Activated naive CD4-positive, alpha-beta T cell treated with anti-CD3 and anti-CD28 coated beads for 36 hours (primary cell): ENCODE results near the gene PPA2. TPM values are rescaled to one million over a fixed set of nuclear protein-coding genes. Genes with fewer than 3 reads are reported as not detected.
A peak's percentile ranks its signal among the peaks of the same experiment; 100 is the strongest.
"Not testable (repeated sequence)": the region's sequence is repeated elsewhere in the genome, so short reads cannot be mapped to it uniquely, and the experiment has no call there.

ENCODE experiments used
- CTCF ChIA-PET: fragments of 350-600 bp; sonication (Branson Sonifier 250); formaldehyde crosslinking; loops from one replicate; lab custom pipeline; 2021; ENCODE audit warnings: antibody characterized with exemption; lab: Charles Lee
- DNase-seq: peaks from one replicate; pipeline ENCODE4 v3.0.0-alpha.2; 2020
- H3K27ac Mint-ChIP-seq: one replicate; pipeline ENCODE4 v1.8.0; 2021; ENCODE audit warnings: mild to moderate bottlenecking, mixed read lengths
- H3K27me3 Mint-ChIP-seq: one replicate; pipeline ENCODE4 v1.8.0; 2021; ENCODE audit warnings: low read depth, mixed read lengths
- H3K36me3 Mint-ChIP-seq: one replicate; pipeline ENCODE4 v1.8.0; 2021; ENCODE audit warnings: low read depth, mixed read lengths
- H3K4me1 Mint-ChIP-seq: one replicate; pipeline ENCODE4 v1.8.0; 2021; ENCODE audit warnings: low read depth, mixed read lengths
- H3K4me3 Mint-ChIP-seq: one replicate; pipeline ENCODE4 v1.8.0; 2021; ENCODE audit warnings: mild to moderate bottlenecking, moderate library complexity, mixed read lengths
- H3K9me3 Mint-ChIP-seq: one replicate; pipeline ENCODE4 v1.8.0; 2021; ENCODE audit warnings: mixed read lengths
- intact Hi-C: fragments of 100-400 bp; cut with micrococcal nuclease; formaldehyde crosslinking; loops from one replicate; pipeline ENCODE4 v1.15.1; 2023
- total RNA-seq, 2 experiments: library from RNA; stranded (reverse); gene quantifications; one replicate each; pipeline ENCODE4 v1.2.3, GENCODE V29; 2021

PPA2 gene
- total RNA-seq, 2 experiments from 2014 or later: 117 to 119 TPM

DNA sequence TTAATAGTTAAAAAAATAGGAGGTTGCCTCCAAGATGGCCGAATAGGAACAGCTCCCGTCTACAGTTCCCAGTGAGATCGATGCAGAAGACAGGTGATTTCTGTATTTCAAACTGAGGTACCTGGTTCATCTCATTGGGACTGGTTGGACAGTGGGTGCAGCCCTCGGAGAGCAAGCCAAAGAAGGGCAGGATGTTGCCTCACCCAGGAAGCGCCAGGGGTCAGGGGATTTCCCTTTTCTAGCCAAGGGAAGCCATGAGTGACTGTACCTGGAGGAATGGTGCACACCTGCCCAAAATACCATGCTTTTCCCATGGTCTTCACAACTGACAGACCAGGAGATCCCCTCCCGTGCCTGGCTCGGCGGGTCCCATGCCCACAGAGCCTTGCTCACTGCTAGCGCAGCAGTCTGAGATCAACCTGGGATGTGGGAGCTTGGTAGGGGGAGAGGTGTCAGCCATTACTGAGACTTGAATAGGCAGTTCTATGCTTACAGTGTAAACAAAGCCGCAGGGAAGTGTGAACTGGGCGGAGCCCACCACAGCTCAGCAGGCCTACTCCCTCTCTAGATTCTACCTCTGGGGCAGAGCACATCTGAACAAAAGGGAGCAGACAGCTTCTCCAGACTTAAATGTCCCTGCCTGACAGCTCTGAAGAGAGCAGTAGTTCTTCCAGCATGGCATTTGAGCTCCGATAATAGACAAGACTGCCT is 47.5 kb downstream of the PPA2 start:
- DNase-seq: peak; percentile 15
- H3K9me3 Mint-ChIP-seq: peaks cover 7% of the 10 kb centered on the region
- peaks cover 5% of the 10 kb centered on the region for H3K4me1 Mint-ChIP-seq
- H3K27me3 Mint-ChIP-seq: no peaks in the 10 kb centered on the region
- H3K27ac Mint-ChIP-seq: no peak overlapping the region
- CTCF ChIA-PET: no interaction called here
- peaks cover 67% of the 10 kb centered on the region for H3K36me3 Mint-ChIP-seq
- intact Hi-C loops: no loop called here
- no peak overlapping the region for H3K4me3 Mint-ChIP-seq

DNA sequence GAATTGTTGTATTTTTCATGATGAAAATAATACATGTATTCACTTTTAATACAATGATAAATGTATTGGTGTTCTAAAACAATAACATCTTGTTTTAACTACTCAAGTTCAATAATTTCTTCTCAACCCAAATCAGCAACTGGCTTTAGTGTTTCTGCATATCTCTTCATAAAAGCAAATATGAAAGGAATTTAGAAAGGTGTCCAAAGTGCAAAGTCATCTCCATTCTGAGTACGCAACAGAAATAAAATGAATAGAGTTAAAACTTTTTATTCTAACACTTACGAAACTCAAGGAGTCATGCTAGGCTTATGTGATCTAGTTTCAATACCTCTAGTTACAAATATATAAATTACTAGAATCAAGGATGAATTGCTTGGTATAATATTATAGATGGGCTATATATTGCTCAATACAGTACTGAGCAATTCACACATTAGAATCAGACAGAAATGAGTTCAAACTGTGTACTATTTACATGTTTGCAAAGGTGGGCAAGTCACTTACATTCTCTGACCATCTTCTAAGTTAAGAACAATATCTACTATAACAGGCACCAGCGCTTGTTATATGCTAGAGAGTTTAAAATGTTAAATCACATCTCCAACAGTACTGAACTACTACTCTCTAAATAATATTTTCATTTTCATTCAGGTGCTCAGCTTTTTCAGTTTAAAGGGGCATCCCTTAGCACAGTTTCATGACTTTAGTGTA is 51.5 kb downstream of the PPA2 start:
- H3K36me3 Mint-ChIP-seq: peaks cover 58% of the 10 kb centered on the region

DNA sequence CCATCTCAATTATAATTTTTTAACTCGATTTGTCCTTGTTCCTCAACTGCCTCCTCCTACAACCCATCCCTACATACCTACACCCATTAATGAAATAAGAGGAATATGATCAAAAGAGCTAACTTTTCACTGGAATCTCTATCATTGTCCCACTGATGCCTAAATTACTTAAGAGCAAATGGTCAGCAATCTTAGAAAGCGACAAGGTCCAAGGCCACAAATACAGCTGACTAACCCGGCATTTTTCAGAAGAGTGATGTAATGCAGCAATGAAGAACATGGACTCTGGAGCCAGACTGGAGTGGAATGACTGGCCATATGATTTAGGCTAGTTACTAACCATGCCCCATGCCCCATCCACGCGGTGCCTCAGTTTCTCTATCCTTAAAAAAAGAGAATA is 56.2 kb downstream of the PPA2 start:
- no peak for DNase-seq
- Mint-ChIP-seq H3K27ac (no peak overlapping the region), H3K36me3 (peaks cover 37% of the 10 kb centered on the region), H3K9me3 (peaks cover under 1% of the 10 kb centered on the region), H3K4me3 (no peak overlapping the region), H3K4me1 (peaks cover 4% of the 10 kb centered on the region), H3K27me3 (no peaks in the 10 kb centered on the region)
- intact Hi-C loops: no loop called here
- CTCF ChIA-PET: no interaction called here

More for the DNA sequence above, 51.5 kb downstream of the PPA2 start:
- Mint-ChIP-seq H3K27ac (no peak overlapping the region), H3K4me3 (no peak overlapping the region), H3K9me3 (peaks cover 4% of the 10 kb centered on the region), H3K27me3 (no peaks in the 10 kb centered on the region), H3K4me1 (peaks cover 9% of the 10 kb centered on the region)
- intact Hi-C loops: no loop called here
- CTCF ChIA-PET: no interaction called here
- no peak for DNase-seq

DNA sequence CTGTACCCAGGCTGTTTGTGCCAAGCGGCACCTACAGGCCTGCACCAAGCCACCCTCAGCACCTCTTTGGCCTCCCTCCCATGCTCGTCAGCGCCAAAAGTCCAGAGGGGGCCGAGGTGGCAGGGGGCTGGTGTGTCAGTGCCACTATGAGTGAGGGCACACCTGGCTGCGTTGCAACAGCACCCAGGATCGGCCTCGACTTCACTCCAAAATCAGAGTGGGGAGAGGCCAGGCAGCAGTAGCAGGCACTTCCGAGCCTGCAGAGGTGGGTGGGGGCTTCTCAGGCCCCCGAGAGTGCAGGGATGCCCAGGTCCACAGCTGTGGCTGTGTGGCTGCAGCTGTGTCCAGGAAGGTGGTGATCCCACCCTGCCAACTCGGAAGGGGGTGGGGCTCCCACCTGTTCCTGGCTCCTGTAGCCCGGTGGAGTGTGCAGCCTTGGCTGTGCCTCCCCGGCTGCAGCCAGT is 58.5 kb downstream of the PPA2 start:
- H3K27ac Mint-ChIP-seq: no peak overlapping the region
- peaks cover under 1% of the 10 kb centered on the region for H3K4me1 Mint-ChIP-seq
- intact Hi-C loops: no loop called here
- no peak overlapping the region for H3K4me3 Mint-ChIP-seq
- CTCF ChIA-PET: no interaction called here
- no peak for DNase-seq
- H3K36me3 Mint-ChIP-seq: peaks cover 52% of the 10 kb centered on the region
- H3K9me3 Mint-ChIP-seq: peaks cover 11% of the 10 kb centered on the region
- no peaks in the 10 kb centered on the region for H3K27me3 Mint-ChIP-seq

- H3K27me3 Mint-ChIP-seq: no peaks in the 10 kb centered on the region
- no peak overlapping the region for H3K4me3 Mint-ChIP-seq
- CTCF ChIA-PET: interaction anchor here (0.7 kb wide), 1 partner anchor 269 kb away, joined by 3 read pairs; no protein-coding TSS in a partner anchor
- no peak for DNase-seq
- peaks cover 14% of the 10 kb centered on the region for H3K9me3 Mint-ChIP-seq
- intact Hi-C loops: no loop called here
- no peak overlapping the region for H3K27ac Mint-ChIP-seq
- H3K36me3 Mint-ChIP-seq: peaks cover 60% of the 10 kb centered on the region
- peaks cover 3% of the 10 kb centered on the region for H3K4me1 Mint-ChIP-seq
These were observed 59.5 kb downstream of the PPA2 start for GRCh38 chr4:105414316-105414715.

DNA sequence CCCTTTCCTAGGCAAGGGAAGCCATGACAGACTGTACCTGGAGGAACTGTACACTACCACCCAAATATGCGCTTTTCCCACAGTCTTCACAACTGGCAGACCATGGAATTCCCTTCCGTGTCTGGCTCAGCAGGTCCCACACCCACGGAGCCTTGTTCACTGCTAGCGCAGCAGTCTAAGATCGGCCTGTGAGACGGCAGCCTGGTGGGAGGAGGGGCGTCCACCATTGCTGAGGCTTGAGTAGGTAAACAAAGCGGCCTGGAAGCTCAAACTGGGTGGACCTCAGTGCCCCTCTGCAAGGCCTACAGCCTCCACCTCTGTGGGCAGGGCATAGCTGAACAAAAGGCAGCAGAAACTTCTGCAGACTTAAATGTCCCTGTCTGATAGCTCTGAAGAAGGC is 64.7 kb downstream of the PPA2 start:
- H3K4me3 Mint-ChIP-seq, H3K4me1 Mint-ChIP-seq, H3K27me3 Mint-ChIP-seq, H3K27ac Mint-ChIP-seq, DNase-seq, intact Hi-C loops: not testable (repeated sequence)
- H3K36me3 Mint-ChIP-seq: peaks cover 70% of the 10 kb centered on the region
- peaks cover 15% of the 10 kb centered on the region for H3K9me3 Mint-ChIP-seq
- CTCF ChIA-PET: interaction anchor here (1.1 kb wide), 1 partner anchor 168 kb away, joined by 3 read pairs; no protein-coding TSS in a partner anchor

DNA sequence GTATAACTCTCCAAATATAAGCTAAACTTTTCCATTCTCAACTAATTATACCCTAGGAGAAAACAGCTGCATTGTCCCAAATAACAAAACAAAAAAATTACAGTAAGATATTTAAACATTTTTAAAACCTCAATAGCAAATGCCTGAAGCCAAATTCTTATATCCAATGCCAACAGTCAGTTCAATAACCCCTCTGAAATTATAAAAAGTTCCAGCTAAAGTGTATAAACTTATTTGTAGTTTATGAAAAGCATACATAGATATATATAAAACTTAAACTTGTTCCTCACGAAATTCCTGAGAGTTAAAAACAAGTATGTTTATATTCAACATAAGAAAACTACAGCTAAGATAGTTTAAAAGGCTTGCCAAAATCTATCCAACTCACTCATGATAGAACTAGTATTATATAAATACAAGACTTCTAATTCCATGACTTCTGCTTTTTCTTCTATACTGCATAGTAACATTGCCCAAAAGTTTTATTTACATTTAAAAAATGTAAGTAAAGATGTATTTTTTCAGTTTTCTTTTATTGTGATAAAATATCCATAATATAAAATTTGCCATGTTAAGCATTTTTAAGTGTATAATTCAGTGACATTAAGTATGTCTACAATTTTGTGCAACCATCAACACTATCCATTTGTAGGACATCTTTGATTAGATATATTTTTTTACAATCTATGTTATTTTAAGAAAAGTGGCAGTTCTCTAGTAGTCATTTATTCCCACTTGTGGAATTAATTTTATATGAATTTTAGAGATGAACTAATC is 72.8 kb downstream of the PPA2 start:
- Mint-ChIP-seq H3K9me3 (no peaks in the 10 kb centered on the region), H3K4me1 (peaks cover 3% of the 10 kb centered on the region), H3K27ac (no peak overlapping the region), H3K4me3 (no peak overlapping the region), H3K27me3 (no peaks in the 10 kb centered on the region), H3K36me3 (peaks cover 34% of the 10 kb centered on the region)
- intact Hi-C loops: no loop called here
- DNase-seq: no peak
- CTCF ChIA-PET: no interaction called here

GRCh38 chr4:105399532-105400161 is 74.2 kb downstream of the PPA2 start:
- peaks cover 3% of the 10 kb centered on the region for H3K4me1 Mint-ChIP-seq
- peaks cover 29% of the 10 kb centered on the region for H3K36me3 Mint-ChIP-seq
- H3K9me3 Mint-ChIP-seq: no peaks in the 10 kb centered on the region
- no peaks in the 10 kb centered on the region for H3K27me3 Mint-ChIP-seq
- H3K4me3 Mint-ChIP-seq: no peak overlapping the region
- CTCF ChIA-PET: no interaction called here
- DNase-seq: no peak
- no peak overlapping the region for H3K27ac Mint-ChIP-seq
- intact Hi-C loops: no loop called here

DNA sequence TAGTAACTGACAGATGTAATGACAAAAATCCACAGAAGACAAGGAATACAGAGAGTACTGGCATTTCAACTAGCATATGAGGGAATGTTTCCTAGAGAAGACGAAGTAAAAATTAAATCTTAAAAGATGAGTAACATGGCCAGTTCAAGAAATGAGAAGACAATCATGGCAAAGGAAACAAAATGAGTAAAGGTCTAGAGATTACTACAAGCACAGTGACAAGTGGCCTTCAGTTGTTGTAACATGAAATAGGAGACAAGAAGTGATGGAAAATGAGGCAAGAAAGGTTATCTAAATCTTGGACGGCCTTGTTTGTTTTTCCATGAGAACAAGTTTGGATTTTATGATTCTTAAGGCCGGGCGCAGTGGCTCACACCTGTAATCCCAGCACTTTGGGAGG is 81.0 kb downstream of the PPA2 start:
- H3K4me1 Mint-ChIP-seq: no peaks in the 10 kb centered on the region
- H3K4me3 Mint-ChIP-seq: no peak overlapping the region
- no peak for DNase-seq
- H3K9me3 Mint-ChIP-seq: no peaks in the 10 kb centered on the region
- intact Hi-C loops: no loop called here
- H3K27ac Mint-ChIP-seq: no peak overlapping the region
- CTCF ChIA-PET: no interaction called here
- peaks cover 33% of the 10 kb centered on the region for H3K36me3 Mint-ChIP-seq
- H3K27me3 Mint-ChIP-seq: no peaks in the 10 kb centered on the region

GRCh38 chr4:105389167-105389566 is 84.7 kb downstream of the PPA2 start:
- no peak for DNase-seq
- Mint-ChIP-seq H3K4me1 (no peaks in the 10 kb centered on the region), H3K27ac (no peak overlapping the region), H3K4me3 (no peak overlapping the region), H3K9me3 (no peaks in the 10 kb centered on the region), H3K36me3 (peaks cover 36% of the 10 kb centered on the region), H3K27me3 (no peaks in the 10 kb centered on the region)
- CTCF ChIA-PET: no interaction called here
- intact Hi-C loops: no loop called here

- Mint-ChIP-seq H3K9me3 (no peaks in the 10 kb centered on the region), H3K36me3 (peaks cover 39% of the 10 kb centered on the region), H3K4me1 (no peaks in the 10 kb centered on the region), H3K27me3 (no peaks in the 10 kb centered on the region), H3K27ac (no peak overlapping the region), H3K4me3 (no peak overlapping the region)
- intact Hi-C loops: no loop called here
- CTCF ChIA-PET: interaction anchor here (0.6 kb wide), 1 partner anchor 15 kb away, joined by 3 read pairs; no protein-coding TSS in a partner anchor
- DNase-seq: no peak
These were observed 86.4 kb downstream of the PPA2 start for GRCh38 chr4:105387466-105387865.

DNA sequence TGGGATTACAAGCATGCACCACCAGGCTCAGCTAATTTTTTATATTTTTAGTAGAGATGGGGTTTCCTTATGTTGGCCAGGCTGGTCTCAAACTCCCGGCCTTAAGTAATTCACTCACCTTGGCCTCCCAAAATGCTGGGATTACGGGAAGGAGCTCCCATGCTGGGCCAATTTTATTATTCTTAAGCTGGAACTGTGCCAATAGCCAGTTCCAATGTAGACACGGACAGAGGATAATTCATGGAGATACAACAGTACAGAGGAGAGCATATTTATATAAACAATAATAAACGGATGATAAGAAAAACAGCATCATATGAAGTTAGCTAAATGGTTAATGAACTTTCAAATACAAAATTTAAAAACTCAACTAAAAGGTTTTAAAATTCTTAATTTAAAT is 87.8 kb downstream of the PPA2 start:
- Mint-ChIP-seq H3K4me3 (no peak overlapping the region), H3K36me3 (peaks cover 40% of the 10 kb centered on the region), H3K4me1 (no peaks in the 10 kb centered on the region), H3K27ac (no peak overlapping the region), H3K9me3 (no peaks in the 10 kb centered on the region), H3K27me3 (no peaks in the 10 kb centered on the region)
- intact Hi-C loops: no loop called here
- CTCF ChIA-PET: no interaction called here
- no peak for DNase-seq
